Activated T-cell treated with anti-CD3 and anti-CD28 coated beads, Interleukin-2, amount 50 U/mL, for 24 hours (primary cell): ENCODE measurements around the gene GRIP1.

Experiments used
- DNase-seq: peaks from one replicate; pipeline ENCODE4 v3.0.0-alpha.2; 2020
- H3K27ac Mint-ChIP-seq: 2 replicates; pipeline ENCODE4 v1.8.0; 2020; ENCODE audit warnings: mild to moderate bottlenecking, mixed read lengths
- H3K27me3 Mint-ChIP-seq: 2 replicates; pipeline ENCODE4 v1.8.0; 2020; ENCODE audit warnings: mixed read lengths
- H3K36me3 Mint-ChIP-seq: 2 replicates; pipeline ENCODE4 v1.8.0; 2020; ENCODE audit warnings: low read depth, mixed read lengths
- H3K4me1 Mint-ChIP-seq: 2 replicates; pipeline ENCODE4 v1.8.0; 2020; ENCODE audit warnings: low read depth, mixed read lengths
- H3K4me3 Mint-ChIP-seq: 2 replicates; pipeline ENCODE4 v1.8.0; 2020; ENCODE audit warnings: mild to moderate bottlenecking, moderate library complexity, mixed read lengths
- H3K9me3 Mint-ChIP-seq: 2 replicates; pipeline ENCODE4 v1.8.0; 2020; ENCODE audit warnings: mixed read lengths

The GRIP1 gene

GRCh38 chr12:66371982-66372381, 306.9 kb downstream of the GRIP1 start:
- H3K4me1 Mint-ChIP-seq: no peaks in the 10 kb centered on the region
- no peak overlapping the region for H3K27ac Mint-ChIP-seq
- DNase-seq: no peak
- H3K9me3 Mint-ChIP-seq: no peaks in the 10 kb centered on the region
- no peak overlapping the region for H3K4me3 Mint-ChIP-seq
- H3K27me3 Mint-ChIP-seq: no peaks in the 10 kb centered on the region
- peaks cover 16% of the 10 kb centered on the region for H3K36me3 Mint-ChIP-seq

DNA sequence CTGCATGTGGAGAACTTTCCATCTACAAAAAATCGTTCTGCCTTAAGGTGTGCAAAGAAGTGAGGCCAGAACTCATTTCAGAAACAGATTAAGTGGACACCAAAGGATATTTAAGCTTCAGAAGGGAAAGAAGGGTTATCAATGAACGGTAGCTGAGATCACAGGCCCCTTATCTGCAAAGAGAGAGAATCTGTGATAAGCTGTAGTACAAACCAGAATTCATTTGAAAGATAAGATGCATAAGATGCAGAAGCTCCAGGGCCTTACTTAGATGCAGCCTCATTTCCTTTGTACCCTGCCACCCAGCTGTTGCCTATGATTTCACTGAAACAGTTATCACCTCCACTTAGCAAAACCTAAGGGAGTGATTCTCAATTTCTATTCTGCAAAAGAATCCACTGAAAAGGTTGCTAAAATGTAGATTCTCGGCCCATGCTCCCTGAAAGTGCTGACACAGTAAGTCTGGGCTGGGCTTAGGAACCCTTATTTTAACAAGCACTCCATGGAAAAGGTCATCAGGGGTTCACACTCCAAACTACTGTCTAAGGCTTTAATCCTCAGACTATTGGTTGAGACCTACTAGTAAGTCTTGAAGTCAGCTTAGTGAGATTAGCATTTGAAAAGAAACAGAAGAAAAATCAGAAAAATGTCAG, 311.7 kb downstream of the GRIP1 start:
- Mint-ChIP-seq H3K9me3 (no peaks in the 10 kb centered on the region), H3K36me3 (peaks cover 17% of the 10 kb centered on the region), H3K4me3 (no peak overlapping the region), H3K4me1 (no peaks in the 10 kb centered on the region), H3K27me3 (no peaks in the 10 kb centered on the region), H3K27ac (no peak overlapping the region)
- no peak for DNase-seq

- H3K4me3 Mint-ChIP-seq: no peak overlapping the region
- no peak for DNase-seq
- no peak overlapping the region for H3K27ac Mint-ChIP-seq
- no peaks in the 10 kb centered on the region for H3K4me1 Mint-ChIP-seq
- H3K9me3 Mint-ChIP-seq: no peaks in the 10 kb centered on the region
- peaks cover 17% of the 10 kb centered on the region for H3K36me3 Mint-ChIP-seq
- H3K27me3 Mint-ChIP-seq: no peaks in the 10 kb centered on the region
These were observed 313.0 kb downstream of the GRIP1 start for GRCh38 chr12:66365718-66366490.

DNA sequence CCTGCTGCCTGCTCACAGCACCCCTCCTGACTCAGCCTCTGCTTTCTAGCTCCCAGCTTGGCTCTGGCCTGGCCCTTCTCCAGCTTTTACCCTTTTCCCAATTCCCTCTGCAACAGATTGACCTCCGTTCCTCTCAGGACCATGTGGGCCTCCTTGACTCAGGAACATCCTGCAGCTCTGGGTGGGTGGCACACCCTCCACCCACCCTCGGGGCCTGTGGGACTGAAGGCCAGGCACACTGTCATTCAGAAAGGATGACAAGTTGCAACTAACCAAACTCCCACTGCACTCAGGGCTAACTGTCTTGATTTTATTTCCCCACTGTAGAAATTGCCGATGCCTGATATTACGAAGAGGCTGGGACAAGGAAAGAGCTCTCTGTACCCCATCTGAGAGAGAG, 317.2 kb downstream of the GRIP1 start:
- peaks cover 12% of the 10 kb centered on the region for H3K36me3 Mint-ChIP-seq
- peak overlapping the region; percentile 33 for H3K27ac Mint-ChIP-seq
- H3K27me3 Mint-ChIP-seq: no peaks in the 10 kb centered on the region
- H3K9me3 Mint-ChIP-seq: no peaks in the 10 kb centered on the region
- no peaks in the 10 kb centered on the region for H3K4me1 Mint-ChIP-seq
- no peak for DNase-seq
- H3K4me3 Mint-ChIP-seq: no peak overlapping the region

DNA sequence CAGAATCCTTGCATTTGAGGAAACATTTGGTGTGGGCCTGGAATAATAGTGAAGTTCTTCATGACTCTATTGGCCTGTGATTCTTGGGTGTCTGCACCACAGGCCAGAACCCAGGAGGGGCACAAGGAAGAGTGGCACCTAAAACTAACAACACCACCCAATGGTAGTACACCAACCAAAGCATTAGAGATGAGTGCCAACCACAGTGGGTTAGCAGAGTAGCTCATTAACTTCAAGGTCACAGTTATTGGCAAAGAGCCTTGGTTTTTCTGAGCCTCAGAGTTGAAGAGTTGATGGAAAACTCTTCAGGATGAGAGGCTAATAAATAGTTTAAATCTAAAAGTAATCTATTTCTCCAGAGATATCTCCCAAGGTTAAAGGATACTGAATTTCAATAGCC, 319.6 kb downstream of the GRIP1 start:
- no peaks in the 10 kb centered on the region for H3K9me3 Mint-ChIP-seq
- no peak overlapping the region for H3K4me3 Mint-ChIP-seq
- H3K27me3 Mint-ChIP-seq: no peaks in the 10 kb centered on the region
- no peak overlapping the region for H3K27ac Mint-ChIP-seq
- H3K4me1 Mint-ChIP-seq: no peaks in the 10 kb centered on the region
- peaks cover 4% of the 10 kb centered on the region for H3K36me3 Mint-ChIP-seq
- DNase-seq: no peak

- Mint-ChIP-seq H3K27ac (no peak overlapping the region), H3K4me1 (no peaks in the 10 kb centered on the region), H3K9me3 (no peaks in the 10 kb centered on the region), H3K4me3 (no peak overlapping the region), H3K27me3 (no peaks in the 10 kb centered on the region), H3K36me3 (peaks cover 39% of the 10 kb centered on the region)
- DNase-seq: no peak
These were observed 324.6 kb downstream of the GRIP1 start for GRCh38 chr12:66354291-66354690.

GRCh38 chr12:66352899-66353298, 326.0 kb downstream of the GRIP1 start:
- Mint-ChIP-seq H3K9me3 (no peaks in the 10 kb centered on the region), H3K4me3 (no peak overlapping the region), H3K27ac (no peak overlapping the region)

DNA sequence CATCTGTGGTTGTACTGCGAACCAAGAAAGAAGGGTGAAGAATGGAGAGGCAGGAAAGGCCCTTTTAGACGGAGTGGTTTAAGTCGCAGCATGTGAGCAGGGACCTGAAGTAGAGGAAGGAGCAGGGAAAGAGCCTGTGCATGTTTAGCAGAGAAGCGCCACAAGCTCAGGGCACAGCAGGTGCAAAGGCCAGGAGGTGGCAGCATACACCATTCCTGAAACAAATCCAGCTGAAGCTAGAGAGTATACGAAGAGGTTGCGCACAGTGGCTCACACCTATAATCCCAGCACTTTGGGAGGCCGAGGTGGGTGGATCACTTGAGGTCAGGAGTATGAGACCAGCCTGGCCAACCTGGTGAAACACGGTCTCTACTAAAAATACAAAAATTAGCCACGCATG, 326.7 kb downstream of the GRIP1 start:
- Mint-ChIP-seq H3K4me1 (no peaks in the 10 kb centered on the region), H3K9me3 (no peaks in the 10 kb centered on the region), H3K4me3 (no peak overlapping the region), H3K27me3 (no peaks in the 10 kb centered on the region), H3K27ac (no peak overlapping the region), H3K36me3 (peaks cover 56% of the 10 kb centered on the region)
- no peak for DNase-seq

More at GRCh38 chr12:66352899-66353298, 326.0 kb downstream of the GRIP1 start:
- H3K27me3 Mint-ChIP-seq: no peaks in the 10 kb centered on the region
- no peak for DNase-seq
- no peaks in the 10 kb centered on the region for H3K4me1 Mint-ChIP-seq
- H3K36me3 Mint-ChIP-seq: peaks cover 51% of the 10 kb centered on the region

DNA sequence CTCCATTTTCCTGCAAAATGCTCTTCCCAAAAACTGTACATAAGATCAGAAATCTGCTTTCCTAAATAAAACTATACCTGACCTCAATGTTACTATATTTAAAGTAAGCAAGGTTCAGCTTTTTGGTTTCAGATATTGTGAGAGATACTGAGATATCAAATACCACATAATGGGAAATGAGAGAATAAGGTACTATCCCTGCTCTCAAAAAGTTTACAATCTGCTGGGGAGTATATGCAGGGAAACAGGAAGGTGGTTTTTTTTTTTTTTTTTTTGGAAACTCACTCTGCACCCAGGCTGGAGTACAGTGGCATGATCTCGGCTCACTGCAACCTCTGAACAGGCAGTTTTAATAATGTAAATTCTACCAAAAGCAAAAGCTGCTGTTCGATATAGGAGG, 327.6 kb downstream of the GRIP1 start:
- DNase-seq: no peak
- Mint-ChIP-seq H3K4me3 (no peak overlapping the region), H3K27me3 (no peaks in the 10 kb centered on the region), H3K4me1 (peaks cover 6% of the 10 kb centered on the region), H3K36me3 (peaks cover 65% of the 10 kb centered on the region), H3K27ac (peak overlapping the region; percentile 5), H3K9me3 (no peaks in the 10 kb centered on the region)

- Mint-ChIP-seq H3K4me1 (peaks cover 38% of the 10 kb centered on the region), H3K36me3 (peaks cover 88% of the 10 kb centered on the region), H3K9me3 (peaks cover 10% of the 10 kb centered on the region), H3K4me3 (no peak overlapping the region), H3K27me3 (no peaks in the 10 kb centered on the region), H3K27ac (peak overlapping the region; percentile 47)
- DNase-seq: no peak
These were observed 332.9 kb downstream of the GRIP1 start for GRCh38 chr12:66345956-66346355.

GRCh38 chr12:66345212-66345611, 333.7 kb downstream of the GRIP1 start:
- H3K4me1 Mint-ChIP-seq: peaks cover 38% of the 10 kb centered on the region
- H3K27me3 Mint-ChIP-seq: no peaks in the 10 kb centered on the region
- no peak overlapping the region for H3K4me3 Mint-ChIP-seq
- H3K36me3 Mint-ChIP-seq: peaks cover 89% of the 10 kb centered on the region
- DNase-seq: no peak
- H3K9me3 Mint-ChIP-seq: peaks cover 17% of the 10 kb centered on the region
- H3K27ac Mint-ChIP-seq: peak overlapping the region; percentile 47

- Mint-ChIP-seq H3K27me3 (no peaks in the 10 kb centered on the region), H3K27ac (no peak overlapping the region), H3K9me3 (peaks cover 28% of the 10 kb centered on the region), H3K4me3 (no peak overlapping the region), H3K36me3 (peaks cover 74% of the 10 kb centered on the region), H3K4me1 (peaks cover 30% of the 10 kb centered on the region)
- no peak for DNase-seq
These were observed 337.8 kb downstream of the GRIP1 start for GRCh38 chr12:66341126-66341525.

GRCh38 chr12:66340131-66340530, 338.7 kb downstream of the GRIP1 start:
- no peak overlapping the region for H3K4me3 Mint-ChIP-seq
- peaks cover 28% of the 10 kb centered on the region for H3K9me3 Mint-ChIP-seq
- no peak for DNase-seq
- no peaks in the 10 kb centered on the region for H3K27me3 Mint-ChIP-seq
- H3K4me1 Mint-ChIP-seq: peaks cover 23% of the 10 kb centered on the region
- no peak overlapping the region for H3K27ac Mint-ChIP-seq
- H3K36me3 Mint-ChIP-seq: peaks cover 64% of the 10 kb centered on the region

DNA sequence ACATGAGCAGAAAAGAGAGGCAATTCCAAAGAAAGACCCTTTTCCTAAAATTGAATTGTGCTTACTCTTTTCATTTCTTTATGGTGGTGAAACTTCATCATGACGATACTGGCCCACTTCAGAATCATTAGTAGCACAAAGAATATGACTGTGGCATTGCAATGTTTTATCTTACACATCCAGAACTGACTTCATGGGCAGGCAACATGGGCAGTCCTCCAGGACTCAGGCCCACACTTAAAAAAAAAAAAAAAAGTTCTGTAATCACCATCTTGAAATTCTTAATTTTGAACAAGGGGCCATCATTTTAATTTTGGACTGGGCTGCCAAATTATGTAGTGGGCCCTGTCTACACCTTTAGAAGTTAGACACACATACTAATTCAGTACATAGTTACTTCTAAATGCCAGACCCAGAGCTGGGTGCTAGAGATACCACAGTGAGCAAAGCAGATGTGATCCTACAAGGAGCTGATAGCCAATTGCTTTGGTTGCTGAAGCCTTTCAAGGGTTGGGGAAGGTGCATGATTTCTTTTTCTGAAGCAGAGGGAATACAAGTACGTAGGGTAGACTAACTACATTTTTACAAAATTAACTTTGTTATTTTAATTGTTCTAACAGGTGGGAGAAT, 341.4 kb downstream of the GRIP1 start:
- no peak for DNase-seq
- Mint-ChIP-seq H3K27me3 (no peaks in the 10 kb centered on the region), H3K9me3 (peaks cover 28% of the 10 kb centered on the region), H3K4me3 (no peak overlapping the region), H3K27ac (no peak overlapping the region), H3K36me3 (peaks cover 58% of the 10 kb centered on the region), H3K4me1 (peaks cover 12% of the 10 kb centered on the region)

- H3K4me3 Mint-ChIP-seq: no peak overlapping the region
- H3K9me3 Mint-ChIP-seq: peaks cover 16% of the 10 kb centered on the region
- no peak for DNase-seq
- no peak overlapping the region for H3K27ac Mint-ChIP-seq
- H3K4me1 Mint-ChIP-seq: peaks cover 19% of the 10 kb centered on the region
- H3K36me3 Mint-ChIP-seq: peaks cover 58% of the 10 kb centered on the region
- no peaks in the 10 kb centered on the region for H3K27me3 Mint-ChIP-seq
These were observed 343.1 kb downstream of the GRIP1 start for GRCh38 chr12:66335746-66336145.
